EH (cell line): ENCODE results near the gene C19orf38.
A peak's percentile ranks its signal among the peaks of the same experiment; 100 is the strongest.

Experiments
- DNase-seq: peaks from one replicate; pipeline ENCODE4 v3.0.0-alpha.2; 2015; ENCODE audit warnings: low read depth

Gene C19orf38

GRCh38 chr19:10911579-10912363 is 63.6 kb downstream of the C19orf38 start:
- no peak for DNase-seq

GRCh38 chr19:10912619-10913018 is 64.4 kb downstream of the C19orf38 start:
- DNase-seq: no peak

GRCh38 chr19:10913716-10914340 is 65.6 kb downstream of the C19orf38 start:
- no peak for DNase-seq

GRCh38 chr19:10915130-10916091 is 67.2 kb downstream of the C19orf38 start:
- DNase-seq: peak; percentile 90

GRCh38 chr19:10916602-10917001 is 68.4 kb downstream of the C19orf38 start:
- DNase-seq: no peak

GRCh38 chr19:10918359-10918758 is 70.1 kb downstream of the C19orf38 start:
- no peak for DNase-seq
